SKM-1 treated with dmso at 0.1 percent for 144 hours (cell line): Measurements from ENCODE around the gene TRAM2.
"Not testable (repeated sequence)": the region's sequence is repeated elsewhere in the genome, so short reads cannot be mapped to it uniquely, and the experiment has no call there.

ENCODE experiments used
- DNase-seq: peaks from one replicate; lab custom pipeline; 2025; ENCODE audit not compliant: unreplicated experiment; lab: John Stamatoyannopoulos, UW

TRAM2 gene

GRCh38 chr6:52495922-52496321 lies 80.9 kb downstream of the TRAM2 start:
- no peak for DNase-seq

- no peak for DNase-seq
Observed at GRCh38 chr6:52494298-52495072, 82.4 kb downstream of the TRAM2 start.

DNA sequence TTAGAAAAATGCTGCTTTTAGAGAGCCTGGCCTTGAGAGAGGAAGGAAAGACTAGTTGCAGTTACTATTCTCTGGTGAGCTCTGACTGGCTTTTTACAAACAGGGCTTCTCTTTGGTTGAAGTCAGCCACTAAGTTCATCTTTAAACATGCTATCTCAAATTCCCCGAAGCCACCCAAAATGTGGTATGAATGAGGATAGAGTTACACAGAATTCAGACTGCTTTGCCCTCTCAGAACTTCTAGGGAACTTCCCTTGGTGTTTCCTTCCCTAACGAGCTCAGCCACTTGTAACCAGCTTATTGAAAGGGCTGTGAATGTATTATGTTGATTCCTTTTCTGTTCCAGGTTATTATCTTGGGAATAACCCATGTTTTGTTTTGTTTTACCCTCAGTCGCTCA lies 83.2 kb downstream of the TRAM2 start:
- no peak for DNase-seq

DNA sequence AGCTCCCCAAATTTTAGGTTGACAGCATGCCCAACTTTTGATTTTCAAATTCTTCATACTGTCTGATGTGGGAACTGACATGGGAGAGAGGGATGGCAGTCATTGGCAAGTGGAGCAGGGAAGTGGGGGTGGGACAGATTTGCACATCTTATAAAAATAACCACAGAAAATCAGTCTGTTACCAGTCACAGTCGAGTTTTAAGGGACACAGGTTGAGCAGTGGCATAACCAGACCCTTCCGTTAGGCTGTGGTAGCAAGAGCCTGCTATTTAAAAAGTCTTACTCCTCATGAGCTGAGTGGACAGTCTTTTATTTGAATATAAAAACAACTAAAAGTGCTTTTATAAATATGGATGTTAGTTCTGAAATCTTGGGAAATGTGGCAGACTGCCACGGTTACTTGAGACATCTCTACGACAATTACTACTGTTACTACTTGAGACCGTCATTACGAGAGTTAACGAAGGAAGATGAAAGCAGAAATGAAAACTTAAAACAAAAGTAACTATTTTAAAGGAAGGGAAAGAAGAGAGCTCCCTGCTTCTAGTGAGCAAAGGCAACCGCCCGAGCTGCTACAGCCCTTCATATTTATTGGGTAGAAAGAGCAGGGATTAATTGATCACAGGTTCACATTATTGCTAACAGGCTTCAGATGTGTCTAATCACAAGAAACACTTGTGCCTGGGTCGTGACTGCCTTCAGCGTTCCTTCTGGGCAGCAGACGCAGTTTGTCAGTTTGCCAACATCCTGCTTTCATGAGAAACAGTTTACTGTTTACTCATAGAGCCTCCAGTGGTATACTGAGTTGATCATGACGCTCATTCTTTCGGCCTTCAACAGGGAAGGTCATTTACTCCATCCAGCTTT lies 85.4 kb downstream of the TRAM2 start:
- no peak for DNase-seq

DNA sequence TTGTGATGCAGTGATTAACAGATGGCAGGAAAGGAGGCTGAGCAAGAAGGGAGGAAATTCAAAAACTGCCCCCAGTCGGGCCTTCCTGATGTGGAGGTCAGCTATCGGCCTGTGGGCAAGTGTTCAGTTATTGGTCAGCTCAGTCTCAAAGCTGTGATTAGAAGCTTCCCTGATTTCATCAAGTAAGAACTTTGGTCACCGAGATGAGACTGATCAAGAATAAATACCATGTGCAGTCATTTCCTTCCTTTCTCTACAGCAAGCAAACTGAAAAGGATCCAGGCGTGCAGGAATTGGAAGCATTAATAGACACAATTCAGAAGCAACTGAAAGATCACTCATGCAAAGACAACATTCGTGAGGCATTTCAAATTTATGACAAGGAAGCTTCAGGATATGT lies 87.0 kb downstream of the TRAM2 start:
- no peak for DNase-seq

DNA sequence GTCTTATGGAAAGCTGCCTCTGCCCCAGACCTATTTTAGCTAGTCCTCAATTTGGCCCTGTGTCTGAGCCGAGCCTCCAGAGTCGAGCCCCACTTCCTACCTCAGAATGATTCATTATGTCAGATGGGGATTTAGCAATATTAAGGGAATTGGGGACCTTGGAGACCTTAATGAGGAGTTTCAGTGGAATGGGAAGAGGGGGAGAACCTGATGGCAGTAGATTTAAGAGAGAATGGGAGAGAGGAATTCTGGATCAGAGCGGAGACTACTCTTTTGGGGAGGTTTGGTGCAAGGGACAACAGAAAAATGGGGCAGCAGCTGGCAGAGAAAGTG lies 93.2 kb downstream of the TRAM2 start:
- no peak for DNase-seq

- DNase-seq, result no peak
Observed at GRCh38 chr6:52482903-52483670, 93.8 kb downstream of the TRAM2 start.

- DNase-seq, result no peak
Observed at GRCh38 chr6:52475307-52475706, 101.6 kb downstream of the TRAM2 start.

- no peak for DNase-seq
Observed at GRCh38 chr6:52474173-52474572, 102.7 kb downstream of the TRAM2 start.

- DNase-seq, result not testable (repeated sequence)
Observed at GRCh38 chr6:52461194-52461593, 115.7 kb downstream of the TRAM2 start.

GRCh38 chr6:52457096-52457495 lies 119.8 kb downstream of the TRAM2 start:
- DNase-seq, result no peak

DNA sequence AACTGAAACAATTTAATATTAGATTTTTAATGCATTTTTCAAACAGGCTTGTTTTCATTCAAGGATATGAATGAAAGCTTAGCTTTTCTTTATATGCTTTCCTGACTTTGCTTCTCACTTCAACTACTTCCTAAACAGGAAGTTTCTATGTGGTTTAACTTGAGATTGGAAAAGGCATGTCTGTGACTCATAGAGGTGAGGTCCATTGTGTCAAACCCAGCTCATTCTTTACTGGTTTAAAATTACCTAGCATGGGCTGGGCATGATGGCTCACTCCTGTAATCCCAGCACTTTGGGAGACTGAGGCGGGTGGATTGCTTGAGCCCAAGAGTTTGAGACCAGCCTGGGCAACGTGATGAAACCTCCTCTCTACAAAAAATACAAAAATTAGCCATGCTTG lies 122.3 kb downstream of the TRAM2 start:
- no peak for DNase-seq
